H1 (cell line): ENCODE measurements around the gene NDRG2.

ENCODE experiments used
- CBX8 ChIP-seq: fragments of 300-800, 300-1000 bp; sonication (generic); IDR thresholded peaks from 2 replicates; pipeline ENCODE4 v1.7.1; 2016; ENCODE audit warnings: low read depth, low read length, borderline replicate concordance
- EP300 ChIP-seq, 2 experiments: IDR thresholded peaks; 1 replicate in 1 of 2; 2 replicates in 1 of 2; pipeline ENCODE4 v1.6.1; 2011 to 2012; ENCODE audit warnings: low read depth in 2 of 2, low read length in 2 of 2, mild to moderate bottlenecking in 2 of 2, borderline replicate concordance in 1 of 2, inconsistent platforms in 1 of 2, moderate library complexity in 1 of 2
- EZH2 ChIP-seq: fragments of 200-600 bp; sonication (generic); IDR thresholded peaks from 2 replicates; pipeline ENCODE4 v1.7.1; 2012; ENCODE audit warnings: low read depth, mild to moderate bottlenecking, moderate library complexity, low read length, inconsistent platforms; ENCODE audit not compliant: severe bottlenecking
- GABPA ChIP-seq: IDR thresholded peaks from 2 replicates; pipeline ENCODE4 v1.6.1; 2011; ENCODE audit warnings: mild to moderate bottlenecking, low read length, moderate library complexity, borderline replicate concordance; ENCODE audit not compliant: insufficient read depth
- HDAC2 ChIP-seq, 2 experiments: fragments of 300-600 bp in 1 of 2; sonication (generic) in 1 of 2; IDR thresholded peaks; 2 replicates each; pipeline ENCODE4 v1.6.1; 2011 to 2012; ENCODE audit warnings: low read depth in 2 of 2, low read length in 2 of 2, mild to moderate bottlenecking in 2 of 2, moderate library complexity in 2 of 2, borderline replicate concordance in 1 of 2, inconsistent platforms in 1 of 2
- MAFK ChIP-seq: IDR thresholded peaks from 2 replicates; pipeline ENCODE4 v1.6.1; 2012; ENCODE audit warnings: low read depth, mild to moderate bottlenecking, improper control_type of control experiment, low read length
- TF ChIP-seq, protein P1 (sequence below), 3 experiments: IDR thresholded peaks; 1 replicate in 2 of 3; 2 replicates in 1 of 3; pipeline versions ENCODE4 v1.5.1 to v1.6.1; 2011; ENCODE audit warnings: low read length in 3 of 3, mild to moderate bottlenecking in 3 of 3, inconsistent platforms in 2 of 3, low read depth in 1 of 3, moderate library complexity in 1 of 3; ENCODE audit not compliant: insufficient read depth in 1 of 3; ENCODE audit errors: control extremely low read depth in 1 of 3

DNA sequence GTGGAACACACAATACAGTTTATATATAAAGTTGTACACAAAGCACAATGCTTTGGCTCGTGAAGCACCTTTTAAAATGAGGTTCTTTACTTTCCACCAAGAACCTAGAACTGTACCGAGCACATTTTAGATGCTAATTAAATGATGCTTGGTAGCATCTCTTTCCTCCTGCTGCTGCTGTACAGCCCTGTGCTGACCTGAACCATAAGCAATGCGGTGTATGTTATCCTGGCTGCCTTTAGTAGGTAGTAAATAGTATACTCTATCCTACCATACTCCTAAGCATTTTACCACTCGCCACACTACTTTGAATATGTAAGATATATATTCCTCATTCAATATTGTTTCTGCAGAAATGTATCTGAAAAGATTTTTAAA lies 29.9 kb upstream of the NDRG2 start:
- no peak for TF ChIP-seq MAFK
- TF ChIP-seq, protein P1, sequence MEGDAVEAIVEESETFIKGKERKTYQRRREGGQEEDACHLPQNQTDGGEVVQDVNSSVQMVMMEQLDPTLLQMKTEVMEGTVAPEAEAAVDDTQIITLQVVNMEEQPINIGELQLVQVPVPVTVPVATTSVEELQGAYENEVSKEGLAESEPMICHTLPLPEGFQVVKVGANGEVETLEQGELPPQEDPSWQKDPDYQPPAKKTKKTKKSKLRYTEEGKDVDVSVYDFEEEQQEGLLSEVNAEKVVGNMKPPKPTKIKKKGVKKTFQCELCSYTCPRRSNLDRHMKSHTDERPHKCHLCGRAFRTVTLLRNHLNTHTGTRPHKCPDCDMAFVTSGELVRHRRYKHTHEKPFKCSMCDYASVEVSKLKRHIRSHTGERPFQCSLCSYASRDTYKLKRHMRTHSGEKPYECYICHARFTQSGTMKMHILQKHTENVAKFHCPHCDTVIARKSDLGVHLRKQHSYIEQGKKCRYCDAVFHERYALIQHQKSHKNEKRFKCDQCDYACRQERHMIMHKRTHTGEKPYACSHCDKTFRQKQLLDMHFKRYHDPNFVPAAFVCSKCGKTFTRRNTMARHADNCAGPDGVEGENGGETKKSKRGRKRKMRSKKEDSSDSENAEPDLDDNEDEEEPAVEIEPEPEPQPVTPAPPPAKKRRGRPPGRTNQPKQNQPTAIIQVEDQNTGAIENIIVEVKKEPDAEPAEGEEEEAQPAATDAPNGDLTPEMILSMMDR (IDR thresholded peaks at IDR 0.05; ENCODE audit: control extremely low read depth in 1 of 3, insufficient read depth in 1 of 3, low read depth in 1 of 3, low read length in 3 of 3) = no peak
- no peak for TF ChIP-seq GABPA
- TF ChIP-seq HDAC2 (IDR thresholded peaks at IDR 0.05; ENCODE audit: borderline replicate concordance in 1 of 2, low read depth in 2 of 2, low read length in 2 of 2) = no peak
- TF ChIP-seq EZH2 = no peak
- no peak for TF ChIP-seq CBX8
- TF ChIP-seq EP300 (IDR thresholded peaks at IDR 0.05; ENCODE audit: borderline replicate concordance in 1 of 2, low read depth in 2 of 2, low read length in 2 of 2) = no peak
